ENCODE results near the gene COPA.

COPA gene

DNA sequence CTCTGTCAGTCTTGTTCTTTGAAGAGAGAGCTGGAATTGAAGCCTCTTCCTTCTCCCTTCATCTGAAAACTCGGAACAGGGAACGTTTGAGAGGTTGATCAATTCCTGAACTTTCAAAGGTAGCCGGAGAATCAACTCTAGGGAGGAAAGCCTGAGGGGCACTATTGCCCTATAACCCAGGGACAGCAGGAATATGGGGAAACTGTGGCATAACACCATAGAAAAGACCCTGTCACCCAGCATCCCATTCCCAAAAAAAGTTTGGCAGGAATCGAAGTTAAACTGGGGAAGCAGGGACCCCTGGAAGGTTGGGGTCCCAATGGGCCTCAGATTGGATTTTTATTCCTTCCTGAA, 18.7 kb upstream of the COPA start:
- Histone ChIP-seq H3K9me2 (replicated peaks; ENCODE audit: low read depth, low read length) (no peaks in the 10 kb centered on the region), H3K9me3 (ENCODE audit: insufficient read depth, low read depth, low read length) (no peaks in the 10 kb centered on the region), H3F3A (ENCODE audit: low read depth) (no peaks in the 10 kb centered on the region), H3K36me3 (ENCODE audit: insufficient read depth, low read length) (peaks cover 14% of the 10 kb centered on the region; the same call in 1 of the 2 replicates), H3K27me3 (ENCODE audit: insufficient read depth, low read length, poor library complexity, severe bottlenecking) (no peaks in the 10 kb centered on the region), H2AFZ (ENCODE audit: low read length) (no peak overlapping the region), H3K4me3 (ENCODE audit: low read length, poor library complexity, severe bottlenecking) (no peak overlapping the region), H3K4me2 (ENCODE audit: low read depth, low read length, poor library complexity, severe bottlenecking) (no peak overlapping the region), H4K20me1 (ENCODE audit: insufficient read depth, low read length, poor library complexity, severe bottlenecking) (no peaks in the 10 kb centered on the region), H3K9ac (ENCODE audit: low read depth, low read length, poor library complexity, severe bottlenecking) (no peak overlapping the region), H3K79me2 (ENCODE audit: insufficient read depth, low read length) (no peaks in the 10 kb centered on the region), H3K4me1 (ENCODE audit: insufficient read depth, low read length, poor library complexity, severe bottlenecking) (no peaks in the 10 kb centered on the region)
- no peak for TF ChIP-seq EZH2phosphoT487 (IDR thresholded peaks at IDR 0.05; ENCODE audit: borderline replicate concordance)

DNA sequence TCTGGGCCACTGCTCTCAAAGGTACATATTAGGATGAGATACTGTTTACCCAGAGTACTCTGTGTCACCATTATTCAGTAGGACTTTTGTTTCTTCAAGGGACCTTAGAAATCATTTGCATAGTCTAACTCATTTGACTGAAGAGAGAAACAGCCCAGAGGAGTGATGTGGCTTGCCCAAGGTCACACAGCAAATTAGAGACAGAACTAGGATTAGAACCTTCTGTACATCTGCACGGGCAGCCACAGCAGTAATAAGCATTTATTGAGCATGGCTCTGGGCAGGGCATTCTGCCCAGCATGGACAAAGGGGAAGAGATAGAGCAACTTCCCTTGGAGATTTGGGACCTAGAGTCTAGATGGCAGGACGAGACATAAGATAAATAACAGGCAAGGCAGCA, 18.1 kb upstream of the COPA start:
- Histone ChIP-seq H3K4me1 (ENCODE audit: insufficient read depth, low read length, poor library complexity, severe bottlenecking) (no peaks in the 10 kb centered on the region), H2AFZ (ENCODE audit: low read length) (no peak overlapping the region), H3K9me3 (ENCODE audit: insufficient read depth, low read depth, low read length) (no peaks in the 10 kb centered on the region), H3K36me3 (ENCODE audit: insufficient read depth, low read length) (peaks cover 20% of the 10 kb centered on the region; the same call in 1 of the 2 replicates), H3F3A (ENCODE audit: low read depth) (no peaks in the 10 kb centered on the region), H3K27me3 (ENCODE audit: insufficient read depth, low read length, poor library complexity, severe bottlenecking) (no peaks in the 10 kb centered on the region), H3K4me2 (ENCODE audit: low read depth, low read length, poor library complexity, severe bottlenecking) (no peak overlapping the region), H3K79me2 (ENCODE audit: insufficient read depth, low read length) (no peaks in the 10 kb centered on the region), H4K20me1 (ENCODE audit: insufficient read depth, low read length, poor library complexity, severe bottlenecking) (no peaks in the 10 kb centered on the region), H3K9me2 (replicated peaks; ENCODE audit: low read depth, low read length) (no peaks in the 10 kb centered on the region), H3K9ac (ENCODE audit: low read depth, low read length, poor library complexity, severe bottlenecking) (no peak overlapping the region), H3K4me3 (ENCODE audit: low read length, poor library complexity, severe bottlenecking) (no peak overlapping the region)
- TF ChIP-seq, protein P1, sequence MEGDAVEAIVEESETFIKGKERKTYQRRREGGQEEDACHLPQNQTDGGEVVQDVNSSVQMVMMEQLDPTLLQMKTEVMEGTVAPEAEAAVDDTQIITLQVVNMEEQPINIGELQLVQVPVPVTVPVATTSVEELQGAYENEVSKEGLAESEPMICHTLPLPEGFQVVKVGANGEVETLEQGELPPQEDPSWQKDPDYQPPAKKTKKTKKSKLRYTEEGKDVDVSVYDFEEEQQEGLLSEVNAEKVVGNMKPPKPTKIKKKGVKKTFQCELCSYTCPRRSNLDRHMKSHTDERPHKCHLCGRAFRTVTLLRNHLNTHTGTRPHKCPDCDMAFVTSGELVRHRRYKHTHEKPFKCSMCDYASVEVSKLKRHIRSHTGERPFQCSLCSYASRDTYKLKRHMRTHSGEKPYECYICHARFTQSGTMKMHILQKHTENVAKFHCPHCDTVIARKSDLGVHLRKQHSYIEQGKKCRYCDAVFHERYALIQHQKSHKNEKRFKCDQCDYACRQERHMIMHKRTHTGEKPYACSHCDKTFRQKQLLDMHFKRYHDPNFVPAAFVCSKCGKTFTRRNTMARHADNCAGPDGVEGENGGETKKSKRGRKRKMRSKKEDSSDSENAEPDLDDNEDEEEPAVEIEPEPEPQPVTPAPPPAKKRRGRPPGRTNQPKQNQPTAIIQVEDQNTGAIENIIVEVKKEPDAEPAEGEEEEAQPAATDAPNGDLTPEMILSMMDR (conservative IDR thresholded peaks at IDR 0.05; ENCODE audit: low read length), result no peak
- no peak for TF ChIP-seq EZH2phosphoT487 (IDR thresholded peaks at IDR 0.05; ENCODE audit: borderline replicate concordance)

DNA sequence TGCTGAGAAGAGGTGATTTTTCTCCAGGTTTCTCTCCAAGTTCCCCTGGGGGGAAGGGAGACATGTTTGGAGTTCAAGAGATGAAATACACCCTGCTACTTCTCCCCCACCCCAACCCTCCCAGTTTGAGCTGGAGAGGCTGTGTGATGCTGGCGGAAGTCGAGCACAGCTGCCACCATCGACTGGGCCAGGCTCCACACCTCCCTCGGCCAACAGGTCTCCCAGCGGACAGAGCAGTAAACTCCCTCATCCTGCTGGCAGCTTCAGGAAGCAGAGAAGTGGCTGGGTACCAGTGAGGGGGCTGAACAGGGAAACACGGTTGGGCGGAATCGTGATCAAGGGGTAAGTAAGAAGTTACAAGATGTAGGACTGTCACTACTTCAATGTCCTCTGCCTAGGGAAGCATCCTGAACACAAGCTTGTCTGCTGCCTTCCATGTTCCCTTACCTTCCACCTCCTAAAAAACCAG, 17.2 kb upstream of the COPA start:
- Histone ChIP-seq H3K9me2 (replicated peaks; ENCODE audit: low read depth, low read length) (no peaks in the 10 kb centered on the region), H3K79me2 (ENCODE audit: insufficient read depth, low read length) (no peaks in the 10 kb centered on the region), H3K4me2 (ENCODE audit: low read depth, low read length, poor library complexity, severe bottlenecking) (no peak overlapping the region), H3K4me1 (ENCODE audit: insufficient read depth, low read length, poor library complexity, severe bottlenecking) (no peaks in the 10 kb centered on the region), H3F3A (ENCODE audit: low read depth) (no peaks in the 10 kb centered on the region), H3K36me3 (ENCODE audit: insufficient read depth, low read length) (peaks cover 29% of the 10 kb centered on the region; the same call in 1 of the 2 replicates), H4K20me1 (ENCODE audit: insufficient read depth, low read length, poor library complexity, severe bottlenecking) (no peaks in the 10 kb centered on the region), H3K9me3 (ENCODE audit: insufficient read depth, low read depth, low read length) (no peaks in the 10 kb centered on the region), H3K4me3 (ENCODE audit: low read length, poor library complexity, severe bottlenecking) (no peak overlapping the region), H3K9ac (ENCODE audit: low read depth, low read length, poor library complexity, severe bottlenecking) (no peak overlapping the region), H2AFZ (ENCODE audit: low read length) (no peak overlapping the region), H3K27me3 (ENCODE audit: insufficient read depth, low read length, poor library complexity, severe bottlenecking) (no peaks in the 10 kb centered on the region)
- TF ChIP-seq, protein P1 (conservative IDR thresholded peaks at IDR 0.05; ENCODE audit: low read length), result no peak
- no peak for TF ChIP-seq EZH2phosphoT487 (IDR thresholded peaks at IDR 0.05; ENCODE audit: borderline replicate concordance)

DNA sequence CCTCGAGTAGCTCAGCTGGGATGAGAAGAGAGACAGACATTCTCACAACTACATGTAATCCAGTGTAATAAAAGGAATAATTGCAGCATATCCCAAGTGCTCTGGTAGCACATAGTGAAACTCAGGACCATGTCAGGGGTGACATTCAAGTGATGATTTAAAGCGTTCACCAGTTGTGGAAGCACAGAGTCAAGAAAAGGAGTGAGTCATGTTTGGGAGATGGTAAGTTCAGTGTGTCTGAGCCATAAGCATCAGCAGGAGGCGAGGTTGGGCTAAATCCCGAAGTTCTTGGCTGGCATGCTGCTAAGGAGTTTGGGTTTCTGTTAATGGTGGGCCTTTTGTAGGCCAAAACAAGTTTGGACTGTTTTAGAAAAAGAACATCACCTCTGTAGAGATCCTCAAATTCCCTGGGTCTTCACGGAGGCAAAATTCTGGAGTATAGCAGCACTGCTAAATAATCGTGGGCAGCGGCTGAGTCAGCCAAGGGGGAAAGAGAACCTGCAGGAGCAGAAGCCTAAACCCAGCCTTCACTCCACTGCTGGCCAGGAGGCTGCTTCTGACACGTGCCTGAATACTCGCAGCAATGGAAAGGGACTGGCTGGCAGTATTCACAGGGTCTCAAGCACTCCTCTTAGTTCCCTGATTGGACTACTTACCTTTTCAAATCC, 16.6 kb upstream of the COPA start:
- Histone ChIP-seq H2AFZ (ENCODE audit: low read length) (no peak overlapping the region), H3K4me1 (ENCODE audit: insufficient read depth, low read length, poor library complexity, severe bottlenecking) (no peaks in the 10 kb centered on the region), H3K27me3 (ENCODE audit: insufficient read depth, low read length, poor library complexity, severe bottlenecking) (no peaks in the 10 kb centered on the region), H3K36me3 (ENCODE audit: insufficient read depth, low read length) (peaks cover 35% of the 10 kb centered on the region; the same call in 1 of the 2 replicates), H3K4me3 (ENCODE audit: low read length, poor library complexity, severe bottlenecking) (no peak overlapping the region), H3K4me2 (ENCODE audit: low read depth, low read length, poor library complexity, severe bottlenecking) (no peak overlapping the region), H3K79me2 (ENCODE audit: insufficient read depth, low read length) (no peaks in the 10 kb centered on the region), H4K20me1 (ENCODE audit: insufficient read depth, low read length, poor library complexity, severe bottlenecking) (no peaks in the 10 kb centered on the region), H3K9me3 (ENCODE audit: insufficient read depth, low read depth, low read length) (no peaks in the 10 kb centered on the region), H3F3A (ENCODE audit: low read depth) (no peaks in the 10 kb centered on the region), H3K9ac (ENCODE audit: low read depth, low read length, poor library complexity, severe bottlenecking) (no peak overlapping the region), H3K9me2 (replicated peaks; ENCODE audit: low read depth, low read length) (no peaks in the 10 kb centered on the region)
- TF ChIP-seq EZH2phosphoT487 (IDR thresholded peaks at IDR 0.05; ENCODE audit: borderline replicate concordance), result no peak
- TF ChIP-seq, protein P1 (conservative IDR thresholded peaks at IDR 0.05; ENCODE audit: low read length), result no peak
